SH-SY5Y (cell line): Measurements from ENCODE around the gene HTR4.
A peak's percentile ranks its signal among the peaks of the same experiment; 100 is the strongest.

Source experiments
- GATA2 ChIP-seq: IDR thresholded peaks from 2 replicates; pipeline ENCODE4 v1.6.1; 2011; ENCODE audit warnings: mild to moderate bottlenecking, low read depth, low read length
- GATA3 ChIP-seq: IDR thresholded peaks from 2 replicates; pipeline ENCODE4 v1.6.1; 2011; ENCODE audit warnings: low read depth, mild to moderate bottlenecking, low read length, moderate library complexity

HTR4 gene

GRCh38 chr5:148682058-148683026 is 28.0 kb upstream of the HTR4 start:
- TF ChIP-seq GATA2 (no peak), GATA3 (no peak)

DNA sequence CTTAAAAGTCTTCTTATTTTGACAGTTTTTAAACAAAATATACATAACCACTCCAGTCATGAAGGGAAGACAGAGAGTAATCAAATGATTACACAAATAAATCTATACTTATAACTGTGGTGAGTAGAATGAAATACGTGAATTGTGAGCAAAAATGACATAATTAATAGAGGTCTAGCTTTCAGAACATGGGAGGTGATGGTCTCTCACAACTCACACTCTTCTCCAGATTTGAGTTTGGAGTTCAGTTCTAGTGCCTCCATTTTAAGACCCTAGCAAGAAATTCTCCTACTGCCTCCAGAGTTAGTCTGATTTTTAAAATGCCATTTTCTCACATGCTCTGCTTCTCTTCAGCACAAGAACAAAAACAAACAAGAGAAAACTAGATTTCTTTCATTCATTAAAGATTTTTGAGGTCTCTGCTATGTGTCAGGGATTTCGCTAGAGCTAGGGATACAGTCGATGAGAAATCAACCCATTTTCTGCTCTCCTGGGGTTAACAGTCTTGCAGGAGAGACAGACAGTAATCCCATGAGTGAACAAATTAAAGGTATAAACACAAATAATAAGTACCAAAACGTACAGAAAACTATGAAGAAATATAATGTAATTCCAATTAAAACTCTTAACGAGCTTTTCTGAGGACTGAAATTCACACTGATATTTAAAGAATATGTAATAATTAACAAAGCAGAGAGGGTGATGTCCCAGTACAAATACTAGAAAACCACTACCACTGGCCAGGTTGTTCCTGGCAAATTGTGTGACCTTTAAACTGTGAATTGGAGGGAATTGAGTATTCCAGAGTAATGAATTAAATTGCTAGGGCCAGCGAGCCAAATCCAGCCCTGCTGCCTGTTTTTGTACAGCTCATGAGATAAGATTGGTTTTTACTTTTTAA is 27.1 kb upstream of the HTR4 start:
- TF ChIP-seq GATA2 (no peak), GATA3 (no peak)

- no peak for TF ChIP-seq GATA3
Observed at GRCh38 chr5:148666353-148666752, 12.0 kb upstream of the HTR4 start.

- no peak for TF ChIP-seq GATA3
- TF ChIP-seq GATA2, result no peak
Observed at GRCh38 chr5:148665431-148665830, 11.1 kb upstream of the HTR4 start.

DNA sequence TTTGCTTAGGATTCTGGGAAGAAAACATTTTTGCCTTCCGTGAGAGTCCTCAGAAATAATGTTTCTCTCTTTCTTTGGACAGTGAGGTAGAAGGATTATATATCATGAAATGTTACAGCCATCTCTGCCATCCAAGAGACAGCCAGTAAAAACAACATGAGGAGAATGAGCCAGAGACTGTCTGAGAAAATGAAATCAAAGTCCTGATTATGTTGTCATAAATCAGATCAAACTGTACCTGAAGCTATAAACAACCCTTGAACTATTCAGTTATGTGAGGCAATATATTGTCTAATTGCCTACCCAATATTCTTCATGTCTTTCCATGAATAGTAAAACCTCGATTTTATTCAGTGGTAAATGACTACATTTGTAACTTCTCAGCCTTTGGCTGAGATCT is 9.2 kb upstream of the HTR4 start:
- TF ChIP-seq GATA3, result no peak
- TF ChIP-seq GATA2, result no peak

DNA sequence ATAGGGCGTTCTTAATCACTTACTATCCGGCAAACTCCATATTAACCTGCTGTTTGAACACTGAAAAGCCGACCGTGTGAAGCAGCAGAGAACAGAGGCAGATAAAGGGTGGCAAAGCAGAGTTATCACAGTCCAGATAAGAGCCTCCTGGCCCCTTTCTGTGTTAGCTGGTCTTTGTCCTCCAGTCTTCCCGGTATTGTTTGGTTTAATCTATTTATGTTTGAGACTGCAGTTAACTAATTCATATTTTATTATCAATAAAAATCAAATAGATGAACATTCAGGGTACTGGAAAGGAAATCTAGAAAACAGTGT is 6.0 kb upstream of the HTR4 start:
- TF ChIP-seq GATA3 (no peak), GATA2 (peak; percentile 45; the same call in 1 of the 2 replicates)

DNA sequence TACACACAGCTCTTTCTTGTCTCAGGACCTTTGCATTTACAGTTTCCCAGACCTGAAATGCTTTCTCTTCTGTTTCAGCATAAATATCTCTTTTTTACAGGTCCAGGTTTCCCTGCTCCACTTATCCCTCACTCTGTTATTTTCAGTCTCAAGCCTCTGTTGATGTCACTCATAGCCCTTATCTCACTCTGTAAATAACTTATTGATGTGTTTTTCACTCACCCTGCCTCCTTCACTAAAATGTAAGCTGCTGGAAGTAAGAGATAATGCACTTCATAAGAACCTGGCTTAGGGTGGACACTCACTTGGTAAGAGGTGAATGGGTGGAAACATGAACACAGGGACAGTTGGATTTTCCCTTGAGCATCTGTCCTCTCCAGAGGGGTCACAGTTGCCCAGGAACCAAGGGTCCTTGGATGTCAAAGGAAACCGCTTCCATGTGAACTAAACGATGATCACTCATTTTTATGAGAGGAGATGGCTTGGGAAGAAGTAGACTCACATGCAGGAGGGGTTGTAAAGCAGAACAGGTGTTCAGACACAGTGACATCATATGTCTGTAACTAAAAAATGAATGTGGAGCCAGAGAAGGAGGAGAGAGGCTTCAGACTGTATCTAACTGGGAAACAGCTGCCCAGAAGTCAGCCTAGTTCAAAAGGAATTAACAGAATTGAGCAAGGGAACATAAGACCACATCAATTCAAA is 5.5 kb upstream of the HTR4 start:
- TF ChIP-seq GATA3 (no peak), GATA2 (no peak)

- TF ChIP-seq GATA3 (no peak), GATA2 (no peak)
Observed at GRCh38 chr5:148653291-148653835, 964 bp downstream of the HTR4 start.

- no peak for TF ChIP-seq GATA3
- no peak for TF ChIP-seq GATA2
Observed at GRCh38 chr5:148651528-148651927, 2.8 kb downstream of the HTR4 start.

GRCh38 chr5:148645527-148645926 is 8.8 kb downstream of the HTR4 start:
- TF ChIP-seq GATA2, result no peak
- TF ChIP-seq GATA3, result no peak

- TF ChIP-seq GATA2 (no peak), GATA3 (no peak)
Observed at GRCh38 chr5:148641735-148642134, 12.6 kb downstream of the HTR4 start.

DNA sequence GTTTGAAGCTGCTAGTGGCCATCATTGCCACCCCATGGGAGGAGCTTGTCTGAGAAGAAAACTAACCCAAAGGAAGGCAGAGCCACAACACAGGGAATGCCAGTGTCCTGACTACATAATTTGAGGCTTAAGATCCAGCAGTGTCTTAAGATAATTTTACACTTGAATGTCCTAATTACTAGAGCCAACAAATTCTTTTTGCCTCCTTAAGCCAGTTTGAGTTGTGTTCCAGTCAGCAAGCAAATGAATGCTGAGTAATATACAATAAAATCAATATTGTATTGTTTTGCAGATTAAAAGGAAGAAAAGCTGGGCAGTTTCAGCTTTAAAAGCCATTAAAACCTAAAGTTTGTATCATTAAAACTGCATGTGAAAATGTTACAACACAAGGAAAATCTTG is 13.9 kb downstream of the HTR4 start:
- TF ChIP-seq GATA3 (no peak), GATA2 (no peak)

GRCh38 chr5:148639081-148639480 is 15.2 kb downstream of the HTR4 start:
- no peak for TF ChIP-seq GATA2
- TF ChIP-seq GATA3, result no peak

DNA sequence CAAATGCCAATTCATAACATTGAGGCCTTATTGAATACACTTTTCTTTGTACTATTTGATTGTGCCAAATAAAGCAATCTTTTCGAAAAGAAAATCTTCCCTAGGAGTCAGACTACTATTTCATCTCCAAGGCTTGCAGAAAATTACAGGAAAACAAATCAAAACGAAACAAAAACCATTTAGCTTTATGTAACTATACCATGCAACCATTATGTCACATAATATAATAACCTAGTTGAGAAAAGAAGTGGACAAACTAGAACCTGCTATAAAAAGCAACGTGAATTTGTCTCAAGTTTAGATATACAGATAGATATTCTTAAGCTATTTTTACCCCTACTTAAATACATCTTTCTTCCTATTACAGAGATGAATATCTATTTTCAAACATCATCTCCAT is 18.0 kb downstream of the HTR4 start:
- TF ChIP-seq GATA3, result no peak
